Right lobe of liver (tissue), 6 donors: ENCODE measurements around the gene CCDC141. TPM values are rescaled to one million over a fixed set of nuclear protein-coding genes. Genes with fewer than 3 reads are reported as not detected.
"Not testable (repeated sequence)": the region's sequence is repeated elsewhere in the genome, so short reads cannot be mapped to it uniquely, and the experiment has no call there.

Experiments
- ATAC-seq, 4 donors: fragments of 200-7000 bp; cut with Tn5 transposase; one replicate each; pipeline ENCODE4 v1.9.1; 2020; ENCODE audit warnings: mild to moderate bottlenecking in 4 of 4, moderate library complexity in 4 of 4
- DNase-seq, 3 donors: peaks; one replicate each; pipeline ENCODE4 v3.0.0-alpha.2; 2020
- H3K27ac ChIP-seq, 3 donors: fragments of 200-600 bp; one replicate each; pipeline ENCODE4 v1.8.0; 2022
- H3K27me3 ChIP-seq, 2 donors: fragments of 200-600 bp; one replicate each; pipeline ENCODE4 v1.8.0; 2022
- H3K36me3 ChIP-seq, 4 donors: fragments of 200-600 bp; sonication (generic) in 1 of 4; one replicate each; pipeline versions ENCODE4 v1.5.1 to v1.8.0; 2017 to 2022; ENCODE audit warnings: control low read depth in 1 of 4
- H3K4me1 ChIP-seq, 4 donors: fragments of 200-600 bp; sonication (generic) in 1 of 4; one replicate each; pipeline versions ENCODE4 v1.5.1 to v1.8.0; 2017 to 2022; ENCODE audit warnings: control low read depth in 1 of 4
- H3K4me3 ChIP-seq, 3 donors: fragments of 200-600 bp; one replicate each; pipeline ENCODE4 v1.8.0; 2022
- H3K9me3 ChIP-seq, 4 donors: fragments of 200-600 bp; sonication (generic) in 1 of 4; one replicate each; pipeline versions ENCODE4 v1.5.1 to v1.8.0; 2017 to 2022; ENCODE audit warnings: control low read depth in 1 of 4
- CTCF ChIP-seq, 4 donors: fragments of 200-600 bp in 3 of 4; fragments of 450-650 bp in 1 of 4; IDR thresholded peaks; one replicate each; pipeline versions ENCODE4 v1.5.1 to v1.8.0; 2016 to 2022; ENCODE audit warnings: antibody characterized with exemption in 4 of 4, mild to moderate bottlenecking in 2 of 4
- POLR2A ChIP-seq: fragments of 450-650 bp; IDR thresholded peaks from one replicate; pipeline ENCODE4 v1.6.1; 2017; ENCODE audit warnings: antibody characterized with exemption, mild to moderate bottlenecking
- WGBS: methylation state at CpG from one replicate; pipeline ENCODE4 v1.1.6; 2018; ENCODE audit warnings: low coverage, low lambda C conversion rate; ENCODE audit not compliant: insufficient coverage; ENCODE audit errors: missing lambda C conversion rate; 5-methylcytosine and 5-hydroxymethylcytosine counted together
- intact Hi-C, 2 donors: fragments of 100-400 bp; cut with DNase I; formaldehyde crosslinking; loops; one replicate each; pipeline versions ENCODE4 v1.11.2 to v1.14.1; 2022
- total RNA-seq, 6 experiments: library from RNA; depleted of rRNA in 2 of 6; stranded (reverse); fragments of >200 nt in 2 of 6; fragmentation: NEBNext Ultra II Directional in 3 of 6; extraction: Animal tissue kit (Norgen Biotek cat#: 25700) in 3 of 6; gene quantifications; one replicate each; pipeline versions ENCODE4 v1.1.0 to v1.2.4, GENCODE V29; 2016 to 2023
- donor health status: DM: no; HTN: yes; CAD: no.
- donor health status: DM: no; HTN: no; CAD: no.
- donor health status: DM: no; HTN: no; CAD: no.
- donor health status: DM: no; HTN: yes; CAD: no.
- donor health status: DM: no; HTN: yes; CAD: no.

CCDC141 gene
- total RNA-seq, 6 experiments from 2014 or later, result 0.20 to 0.98 (median 0.58) TPM

GRCh38 chr2:179049203-179049545, 763 bp downstream of the CCDC141 start:
- no peak for TF ChIP-seq POLR2A
- TF ChIP-seq CTCF (IDR thresholded peaks at IDR 0.05), result no peak
- Histone ChIP-seq H3K4me3 (no peak overlapping the region), H3K4me1 (peaks cover 0 to 5% (median 0%) of the 10 kb centered on the region in 4 donors), H3K27ac (no peak overlapping the region), H3K36me3 (no peaks in the 10 kb centered on the region), H3K27me3 (no peaks in the 10 kb centered on the region), H3K9me3 (no peaks in the 10 kb centered on the region)
- 29% methylated on average over 3 of the region's 4 CpGs for WGBS
- ATAC-seq, result no peak
- intact Hi-C loops, result no loop called here
- no peak for DNase-seq

GRCh38 chr2:179048099-179048498, 1.8 kb downstream of the CCDC141 start:
- DNase-seq (no peak), ATAC-seq (no peak)
- Histone ChIP-seq H3K36me3 (no peaks in the 10 kb centered on the region), H3K9me3 (no peaks in the 10 kb centered on the region), H3K4me1 (peaks cover 0 to 5% (median 0%) of the 10 kb centered on the region in 4 donors), H3K4me3 (no peak overlapping the region), H3K27ac (no peak overlapping the region), H3K27me3 (no peaks in the 10 kb centered on the region)
- WGBS, result 89% methylated on average over 2 of the region's 2 CpGs
- TF ChIP-seq CTCF (IDR thresholded peaks at IDR 0.05) (no peak), POLR2A (no peak)
- intact Hi-C loops, result no loop called here

GRCh38 chr2:179045602-179046001, 4.3 kb downstream of the CCDC141 start:
- H3K36me3 ChIP-seq, result not testable (repeated sequence)

GRCh38 chr2:179044500-179044899, 5.4 kb downstream of the CCDC141 start:
- Histone ChIP-seq H3K9me3 (no peaks in the 10 kb centered on the region), H3K27me3 (no peaks in the 10 kb centered on the region), H3K36me3 (no peaks in the 10 kb centered on the region), H3K27ac (no peak overlapping the region), H3K4me1 (peaks cover 0 to under 1% (median 0%) of the 10 kb centered on the region in 4 donors), H3K4me3 (no peak overlapping the region)
- ATAC-seq, result no peak
- intact Hi-C loops, result no loop called here
- TF ChIP-seq CTCF (IDR thresholded peaks at IDR 0.05) (no peak), POLR2A (no peak)
- DNase-seq, result no peak
- WGBS, result 42% methylated on average over 2 of the region's 3 CpGs

More at GRCh38 chr2:179045602-179046001, 4.3 kb downstream of the CCDC141 start:
- H3K4me3 ChIP-seq, intact Hi-C loops, DNase-seq, ATAC-seq, H3K9me3 ChIP-seq, H3K27me3 ChIP-seq, H3K4me1 ChIP-seq, H3K27ac ChIP-seq: not testable (repeated sequence)
- WGBS, result 27% methylated on average over 1 of the region's 1 CpG

- Histone ChIP-seq H3K4me3 (no peak overlapping the region), H3K9me3 (no peaks in the 10 kb centered on the region), H3K27ac (no peak overlapping the region), H3K4me1 (no peaks in the 10 kb centered on the region), H3K36me3 (no peaks in the 10 kb centered on the region), H3K27me3 (no peaks in the 10 kb centered on the region)
- TF ChIP-seq POLR2A, result no peak
- TF ChIP-seq CTCF (IDR thresholded peaks at IDR 0.05), result no peak
- DNase-seq (no peak), ATAC-seq (no peak)
- WGBS, result 71% methylated on average over 4 of the region's 4 CpGs
- intact Hi-C loops, result no loop called here
These were observed 12.1 kb downstream of the CCDC141 start for GRCh38 chr2:179037807-179038206.
